Prostate gland (tissue), 2 donors: ENCODE measurements around the gene FAS.

ENCODE experiments used
- CTCF ChIP-seq, 4 experiments: fragments of 200-600 bp in 2 of 4; fragments of 450-650 bp in 2 of 4; sonication (generic) in 2 of 4; IDR thresholded peaks; 1 replicate in 3 of 4; 2 replicates in 1 of 4; pipeline ENCODE4 v1.5.1; 2016 to 2019; ENCODE audit warnings: antibody characterized with exemption in 4 of 4, mild to moderate bottlenecking in 2 of 4, moderate library complexity in 2 of 4
- POLR2A ChIP-seq: fragments of 450-650 bp; IDR thresholded peaks from one replicate; pipeline ENCODE4 v1.6.1; 2016; ENCODE audit warnings: antibody characterized with exemption, mild to moderate bottlenecking
- POLR2AphosphoS5 ChIP-seq: sonication (generic); formaldehyde crosslinking; IDR thresholded peaks from one replicate; pipeline ENCODE4 v1.6.1; 2017; ENCODE audit warnings: antibody characterized with exemption

GRCh38 chr10:88958721-88959120, 31.9 kb upstream of the FAS start:
- no peak for TF ChIP-seq CTCF (IDR thresholded peaks at IDR 0.05)
- no peak for TF ChIP-seq POLR2A
- no peak for TF ChIP-seq POLR2AphosphoS5
